HepG2 (cell line): ENCODE measurements around the gene TUBGCP6.

ENCODE experiments used
- PRMT3 ChIP-seq: sonication (generic); formaldehyde crosslinking; IDR thresholded peaks from 2 replicates; pipeline ENCODE4 v1.8.1; 2022; ENCODE audit warnings: low read depth, mild to moderate bottlenecking, moderate library complexity, missing genetic modification reagents, borderline replicate concordance
- RCOR2 ChIP-seq: IDR thresholded peaks from 2 replicates; pipeline ENCODE4 v1.6.1; 2016; ENCODE audit warnings: missing biosample characterization, missing genetic modification reagents
- TF ChIP-seq, protein P1 (sequence below): sonication (generic); formaldehyde crosslinking; IDR thresholded peaks from 2 replicates; pipeline ENCODE4 v1.5.0; 2020; ENCODE audit warnings: mild to moderate bottlenecking, missing genetic modification reagents, moderate library complexity

GRCh38 chr22:50286275-50286674 is 41.5 kb upstream of the TUBGCP6 start:
- TF ChIP-seq PRMT3 (CRISPR knock-in tag): no peak
- TF ChIP-seq, protein P1, sequence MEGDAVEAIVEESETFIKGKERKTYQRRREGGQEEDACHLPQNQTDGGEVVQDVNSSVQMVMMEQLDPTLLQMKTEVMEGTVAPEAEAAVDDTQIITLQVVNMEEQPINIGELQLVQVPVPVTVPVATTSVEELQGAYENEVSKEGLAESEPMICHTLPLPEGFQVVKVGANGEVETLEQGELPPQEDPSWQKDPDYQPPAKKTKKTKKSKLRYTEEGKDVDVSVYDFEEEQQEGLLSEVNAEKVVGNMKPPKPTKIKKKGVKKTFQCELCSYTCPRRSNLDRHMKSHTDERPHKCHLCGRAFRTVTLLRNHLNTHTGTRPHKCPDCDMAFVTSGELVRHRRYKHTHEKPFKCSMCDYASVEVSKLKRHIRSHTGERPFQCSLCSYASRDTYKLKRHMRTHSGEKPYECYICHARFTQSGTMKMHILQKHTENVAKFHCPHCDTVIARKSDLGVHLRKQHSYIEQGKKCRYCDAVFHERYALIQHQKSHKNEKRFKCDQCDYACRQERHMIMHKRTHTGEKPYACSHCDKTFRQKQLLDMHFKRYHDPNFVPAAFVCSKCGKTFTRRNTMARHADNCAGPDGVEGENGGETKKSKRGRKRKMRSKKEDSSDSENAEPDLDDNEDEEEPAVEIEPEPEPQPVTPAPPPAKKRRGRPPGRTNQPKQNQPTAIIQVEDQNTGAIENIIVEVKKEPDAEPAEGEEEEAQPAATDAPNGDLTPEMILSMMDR: no peak
- TF ChIP-seq RCOR2 (CRISPR knock-in tag): no peak
